ENCODE results near the gene TRAPPC12. TPM values are rescaled to one million over a fixed set of nuclear protein-coding genes. Genes with fewer than 3 reads are reported as not detected.

Gene TRAPPC12
- total RNA-seq, 4 donors from 2014 or later, result 93.0 to 198 (median 108) TPM

- DNase-seq, result no peak
- peaks cover 12 to 19% of the 10 kb centered on the region in 2 donors for H3K36me3 ChIP-seq
- intact Hi-C loops (cut with DNase I), result no loop called here
- H3K4me3 ChIP-seq (replicated peaks in 1 of 3), result no peak overlapping the region
- 88 to 94% methylated on average over 5 of the region's 5 CpGs for WGBS, 2 donors
- H3K9me3 ChIP-seq, result no peaks in the 10 kb centered on the region
- H3K27ac ChIP-seq, result peak overlapping the region in 1 of 3 donors; percentile 23
- no peaks in the 10 kb centered on the region for H3K27me3 ChIP-seq
- TF ChIP-seq POLR2A (IDR thresholded peaks at IDR 0.05), result no peak
- no peak for TF ChIP-seq CTCF (IDR thresholded peaks at IDR 0.05)
- H3K4me1 ChIP-seq, result peaks cover 0 to 4% of the 10 kb centered on the region in 2 donors
Observed at GRCh38 chr2:3481011-3481400, 101.5 kb downstream of the TRAPPC12 start.

- H3K9me3 ChIP-seq, result no peaks in the 10 kb centered on the region
- intact Hi-C loops (cut with DNase I), result no loop called here
- no peak overlapping the region for H3K4me3 ChIP-seq (replicated peaks in 1 of 3)
- peaks cover 12 to 16% of the 10 kb centered on the region in 2 donors for H3K36me3 ChIP-seq
- TF ChIP-seq CTCF (IDR thresholded peaks at IDR 0.05), result no peak
- TF ChIP-seq POLR2A (IDR thresholded peaks at IDR 0.05), result no peak
- H3K27me3 ChIP-seq, result no peaks in the 10 kb centered on the region
- DNase-seq, result no peak
- H3K27ac ChIP-seq, result no peak overlapping the region
- 95 to 97% methylated on average over 20 of the region's 20 CpGs for WGBS, 2 donors
- H3K4me1 ChIP-seq, result peaks cover 0 to 4% of the 10 kb centered on the region in 2 donors
Observed at GRCh38 chr2:3481736-3482362, 102.4 kb downstream of the TRAPPC12 start.

GRCh38 chr2:3482363-3482821, 102.9 kb downstream of the TRAPPC12 start:
- 98 to 100% methylated on average over 13 to 20 of the region's 20 CpGs for WGBS, 2 donors
- no peak for DNase-seq

GRCh38 chr2:3483227-3483985, 103.9 kb downstream of the TRAPPC12 start:
- intact Hi-C loops (cut with DNase I), result no loop called here
- Histone ChIP-seq H3K36me3 (peaks cover 12 to 16% of the 10 kb centered on the region in 2 donors), H3K4me3 (replicated peaks in 1 of 3) (no peak overlapping the region), H3K4me1 (peaks cover 4 to 6% of the 10 kb centered on the region in 2 donors), H3K27ac (no peak overlapping the region), H3K27me3 (no peaks in the 10 kb centered on the region), H3K9me3 (no peaks in the 10 kb centered on the region)
- 42 to 63% methylated on average over 16 to 18 of the region's 30 CpGs for WGBS, 2 donors
- TF ChIP-seq CTCF (IDR thresholded peaks at IDR 0.05), result no peak
- no peak for TF ChIP-seq POLR2A (IDR thresholded peaks at IDR 0.05)
- peak; percentile 83 to 88 for DNase-seq

More at GRCh38 chr2:3482363-3482821, 102.9 kb downstream of the TRAPPC12 start:
- no peak overlapping the region for H3K4me3 ChIP-seq (replicated peaks in 1 of 3)
- no peak for TF ChIP-seq POLR2A (IDR thresholded peaks at IDR 0.05)
- TF ChIP-seq CTCF (IDR thresholded peaks at IDR 0.05), result no peak
- no peak overlapping the region for H3K27ac ChIP-seq
- H3K36me3 ChIP-seq, result peaks cover 12 to 16% of the 10 kb centered on the region in 2 donors
- no peaks in the 10 kb centered on the region for H3K27me3 ChIP-seq
- peaks cover 0 to 4% of the 10 kb centered on the region in 2 donors for H3K4me1 ChIP-seq
- no peaks in the 10 kb centered on the region for H3K9me3 ChIP-seq
- intact Hi-C loops (cut with DNase I), result no loop called here

All from thyroid gland (tissue), 4 donors.